NCI-H2196 treated with DMSO at 0.1 percent for 48 hours (cell line): ENCODE data around the gene SNRPA1.

ENCODE experiments used
- DNase-seq: peaks from one replicate; lab custom pipeline; 2025; ENCODE audit not compliant: unreplicated experiment; lab: John Stamatoyannopoulos, UW

The SNRPA1 gene

GRCh38 chr15:101244036-101244781 is 50.8 kb downstream of the SNRPA1 start:
- DNase-seq = no peak

GRCh38 chr15:101243420-101243819 is 51.6 kb downstream of the SNRPA1 start:
- DNase-seq = no peak

- no peak for DNase-seq
Measured at GRCh38 chr15:101242999-101243336, 52.1 kb downstream of the SNRPA1 start.

- no peak for DNase-seq
Measured at GRCh38 chr15:101242160-101242998, 52.7 kb downstream of the SNRPA1 start.

DNA sequence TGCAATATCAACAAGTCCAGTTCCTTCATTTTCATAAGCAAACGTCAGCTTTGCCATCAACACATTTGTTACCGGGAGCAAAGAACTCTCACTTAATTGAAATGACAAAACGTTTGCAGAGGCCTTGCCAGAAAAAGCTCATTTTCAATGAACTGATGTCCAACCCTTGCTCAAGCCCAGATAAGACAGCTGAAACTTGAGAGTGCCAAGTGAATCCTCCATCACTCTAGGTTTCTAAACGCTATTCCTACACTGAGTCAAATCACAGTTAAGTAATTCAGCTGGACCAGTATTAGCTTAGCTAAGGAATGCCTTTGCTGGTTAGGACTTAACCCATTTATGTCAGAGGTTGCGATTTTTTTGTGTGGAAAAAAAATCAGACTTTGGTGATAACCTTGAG is 54.7 kb downstream of the SNRPA1 start:
- no peak for DNase-seq

GRCh38 chr15:101239724-101240136 is 55.3 kb downstream of the SNRPA1 start:
- DNase-seq = no peak

- DNase-seq = no peak
Measured at GRCh38 chr15:101237251-101237650, 57.8 kb downstream of the SNRPA1 start.

DNA sequence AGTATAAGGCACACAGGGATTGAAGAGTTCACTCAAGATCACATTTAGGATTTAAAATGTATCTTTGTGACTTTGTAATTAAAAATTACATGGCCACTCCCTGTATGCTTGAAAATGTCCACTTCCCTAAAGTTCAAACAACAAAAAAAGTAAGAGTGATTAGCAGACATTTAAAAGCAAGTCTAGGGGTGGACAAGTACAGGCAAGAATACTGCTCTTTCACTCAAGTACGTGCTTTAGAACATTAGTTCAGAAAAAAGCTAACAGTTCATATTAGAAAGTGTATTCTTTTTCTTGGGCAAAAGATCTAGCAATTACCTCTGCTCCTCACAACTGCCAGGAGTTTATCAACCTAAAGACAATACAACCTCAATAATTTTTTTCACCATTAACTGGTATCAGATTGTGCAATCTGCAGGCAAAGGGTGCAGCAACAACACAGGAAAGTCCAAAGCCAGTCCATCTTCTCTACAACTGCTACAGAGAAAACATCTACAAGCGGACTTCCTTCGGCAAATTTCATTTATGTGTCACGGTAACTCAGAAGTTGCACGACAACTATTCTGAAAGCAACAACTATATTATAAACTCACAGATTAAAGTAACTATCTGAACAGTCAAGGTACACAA is 61.3 kb downstream of the SNRPA1 start:
- no peak for DNase-seq

GRCh38 chr15:101232677-101233076 is 62.4 kb downstream of the SNRPA1 start:
- no peak for DNase-seq
